Stimulated activated CD4-positive, alpha-beta T cell treated with anti-CD3 and anti-CD28 coated beads, Interleukin-1b, Interleukin-23, amount 100 ng/mL, for 1 hour (primary cell): ENCODE results near the gene EVL.
"Not testable (repeated sequence)": the region's sequence is repeated elsewhere in the genome, so short reads cannot be mapped to it uniquely, and the experiment has no call there.

Source experiments
- DNase-seq, 2 donors: peaks; one replicate each; pipeline ENCODE4 v3.0.0-alpha.2; 2020; ENCODE audit warnings: low read depth in 2 of 2

EVL gene

DNA sequence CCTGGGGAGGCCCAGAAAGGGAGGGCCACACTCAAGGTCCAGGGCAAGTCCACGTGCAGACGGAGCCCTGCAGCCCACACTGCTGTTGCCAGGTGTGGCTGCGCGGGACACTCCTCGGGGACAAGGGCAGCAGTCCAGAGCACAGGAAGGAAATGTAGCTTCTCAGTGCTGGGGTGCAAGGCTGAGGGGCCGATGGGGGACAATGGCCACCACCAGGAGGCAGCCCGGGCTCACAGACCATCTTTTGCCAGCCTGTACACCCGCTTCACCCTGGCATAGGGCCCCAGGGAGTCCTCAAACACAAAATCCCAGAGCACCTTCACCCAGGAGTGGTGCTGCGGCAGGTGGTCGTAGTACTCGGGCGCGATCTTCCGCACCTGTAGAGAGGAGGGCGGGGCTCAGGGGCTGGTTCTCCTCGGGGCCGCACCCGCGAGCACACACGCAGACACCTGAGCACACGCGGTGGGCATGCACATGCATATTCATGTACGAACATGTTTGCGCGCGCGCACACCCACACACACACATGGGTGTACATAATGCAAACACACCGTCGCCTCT is 81.4 kb downstream of the EVL start:
- DNase-seq: no peak

DNA sequence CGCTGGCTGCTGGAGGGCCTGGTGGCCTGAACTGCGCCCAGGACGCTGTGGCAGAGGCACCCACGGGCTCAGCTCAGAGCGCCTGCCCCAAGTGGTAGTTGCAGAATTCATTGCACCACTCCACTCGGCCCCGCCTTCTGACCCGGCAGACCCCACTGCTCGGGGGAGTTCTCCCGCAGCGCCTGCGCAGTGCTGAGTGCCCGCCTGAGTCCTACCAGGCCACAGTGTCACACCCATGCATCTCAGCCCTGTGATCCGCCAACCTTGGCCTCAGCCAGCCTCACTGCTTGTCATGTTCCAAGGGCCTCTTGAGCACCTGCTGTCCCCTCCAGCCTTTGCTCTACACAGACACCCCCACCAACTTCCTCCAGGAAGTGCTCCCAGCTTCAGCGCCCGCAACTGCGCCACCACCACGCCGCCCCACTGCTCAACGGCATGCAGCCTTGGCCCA is 82.0 kb downstream of the EVL start:
- DNase-seq: peak; percentile 17 to 19

DNA sequence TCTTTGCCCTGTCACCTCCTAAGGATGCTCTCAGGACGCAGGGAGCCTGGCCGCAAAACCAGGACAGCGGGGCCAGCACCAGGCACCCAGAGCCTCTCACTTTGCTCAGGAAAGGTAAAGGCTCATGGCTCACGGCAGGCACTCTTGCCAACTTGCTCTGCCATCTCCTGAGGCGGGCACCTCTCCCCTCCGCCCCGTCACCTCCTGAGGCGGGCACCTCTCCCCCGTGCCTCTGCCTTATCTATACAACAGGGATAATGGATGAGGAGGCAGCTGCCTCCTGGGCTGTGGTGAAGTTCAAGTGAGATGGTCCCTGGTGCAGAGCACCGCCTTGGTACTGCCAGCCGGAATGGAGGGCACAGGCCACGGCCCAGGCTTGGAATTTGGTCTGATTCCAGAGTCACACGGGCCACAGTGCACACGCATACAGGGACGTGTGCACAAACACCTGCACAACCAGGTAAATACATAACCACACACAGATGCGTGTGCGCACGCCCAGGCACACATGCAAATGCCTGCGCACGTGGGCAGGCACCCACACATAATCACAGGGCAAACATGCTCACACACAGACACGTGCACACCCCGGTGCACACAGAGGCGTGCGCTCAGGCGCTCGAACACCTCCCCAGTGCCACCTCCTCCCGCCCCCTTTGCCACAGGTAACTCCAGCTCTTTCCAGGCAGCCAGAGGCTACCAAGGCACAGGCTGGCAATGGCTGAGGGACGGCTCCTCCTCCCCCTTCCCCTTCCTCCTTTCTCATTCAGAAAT is 82.7 kb downstream of the EVL start:
- DNase-seq: no peak

DNA sequence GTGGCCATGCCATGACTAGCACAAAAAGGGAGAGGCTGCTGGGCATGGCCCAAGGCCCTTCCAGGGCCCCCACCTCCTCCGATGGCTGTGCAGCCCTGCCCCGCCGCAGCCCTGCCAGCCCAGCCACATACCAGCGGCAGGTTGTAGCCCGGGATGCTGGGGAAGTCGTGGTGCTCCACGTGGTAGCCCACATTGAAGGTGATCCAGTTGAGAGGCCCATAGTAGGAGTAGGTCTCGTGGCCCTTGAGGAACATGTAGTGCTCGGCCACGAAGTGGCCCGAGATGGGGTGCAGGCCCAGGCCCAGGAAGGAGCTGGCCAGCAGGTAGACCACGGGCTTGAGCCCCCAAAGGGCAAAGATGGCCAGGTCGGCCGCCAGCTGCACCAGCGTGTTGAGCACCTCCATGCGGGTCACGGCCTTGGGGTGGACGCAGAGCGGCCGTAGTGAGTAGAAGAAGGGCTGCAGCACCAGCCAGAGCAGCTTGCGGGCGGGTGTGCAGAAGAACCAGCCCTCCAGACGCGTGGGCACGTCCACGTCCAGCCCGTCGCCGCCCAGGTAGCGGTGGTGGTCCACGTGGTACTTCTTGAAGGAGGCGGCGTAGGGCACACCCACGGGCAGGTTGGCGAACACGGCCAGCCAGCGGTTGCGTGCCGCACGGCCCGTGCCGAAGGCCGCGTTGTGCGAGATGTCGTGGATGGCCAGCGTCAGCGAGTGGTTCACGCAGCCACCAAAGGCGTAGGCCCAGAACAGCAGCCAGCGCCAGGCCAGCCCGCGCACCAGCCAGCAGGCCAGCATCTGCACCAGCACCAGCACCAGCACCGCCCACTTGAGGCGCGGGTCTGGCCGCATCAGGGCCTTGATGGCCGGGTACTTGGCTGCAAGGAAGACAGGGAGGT is 83.9 kb downstream of the EVL start:
- no peak for DNase-seq

DNA sequence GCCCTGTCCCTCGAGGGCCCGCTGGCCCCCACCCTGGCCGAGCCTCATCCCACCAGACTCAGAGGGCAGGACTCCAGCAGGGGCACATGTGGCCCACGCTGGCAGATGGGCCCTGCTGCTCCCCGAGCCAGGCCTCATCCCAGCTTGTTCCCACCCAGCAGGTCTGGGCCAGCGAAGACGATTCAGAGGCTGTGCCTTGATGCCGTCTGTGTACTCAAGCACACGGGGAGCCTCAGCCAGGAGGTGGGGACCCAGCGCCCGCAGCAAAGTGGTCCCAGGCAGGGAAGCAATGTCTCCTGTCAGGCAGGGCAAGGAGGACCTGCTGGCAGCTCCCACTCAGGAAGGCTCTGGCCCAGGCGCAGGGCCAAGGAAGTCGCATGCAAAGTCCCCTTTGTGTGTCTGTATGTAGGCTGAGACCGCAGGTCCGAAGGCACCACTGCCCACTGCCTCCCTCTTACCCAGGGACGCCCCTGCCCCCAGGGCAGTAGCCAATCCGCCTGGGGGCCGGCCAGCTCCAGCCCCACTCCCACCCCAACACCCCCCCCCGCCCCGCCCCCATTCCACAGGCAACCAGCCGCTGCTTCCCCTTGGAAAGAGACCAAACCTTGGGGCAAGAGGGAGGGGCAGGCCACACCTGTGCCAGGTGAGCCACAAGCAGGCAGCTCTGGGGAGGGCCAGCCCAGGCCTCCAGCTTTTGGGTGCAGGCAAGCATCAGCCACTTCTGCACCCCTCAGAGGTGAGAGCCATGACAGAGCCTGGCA is 84.8 kb downstream of the EVL start:
- no peak for DNase-seq

DNA sequence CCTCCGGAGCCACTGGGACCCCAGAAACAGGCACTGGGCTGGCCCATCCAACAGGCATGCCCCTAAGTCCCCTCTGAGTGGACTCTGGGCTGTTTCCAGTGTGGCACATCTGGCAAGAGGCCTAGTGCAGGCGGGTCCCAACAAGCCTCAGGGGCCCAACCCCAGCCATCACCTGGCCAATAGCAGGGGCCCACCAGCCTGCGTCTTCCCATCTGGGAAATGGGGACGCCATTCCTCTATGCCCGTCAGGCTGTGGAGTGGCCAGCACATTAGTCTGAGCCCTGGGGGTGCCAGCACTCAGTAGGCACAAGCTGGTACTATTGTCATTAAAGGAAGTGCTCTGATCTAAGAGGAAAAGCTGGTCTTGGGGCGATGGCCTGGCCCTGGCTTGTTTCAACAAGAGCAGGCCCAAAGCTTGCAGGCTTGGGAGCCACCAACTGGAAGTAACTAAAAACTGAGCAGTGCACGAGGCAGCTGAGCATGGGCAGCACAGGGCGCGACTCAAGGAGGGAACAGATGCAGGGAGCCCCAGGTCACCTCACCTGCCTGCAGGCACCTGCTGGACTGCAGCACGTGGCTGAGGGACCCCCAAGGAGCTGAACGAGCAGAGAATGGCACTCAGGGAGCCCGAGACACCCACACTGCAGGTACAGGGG is 85.8 kb downstream of the EVL start:
- no peak for DNase-seq

DNA sequence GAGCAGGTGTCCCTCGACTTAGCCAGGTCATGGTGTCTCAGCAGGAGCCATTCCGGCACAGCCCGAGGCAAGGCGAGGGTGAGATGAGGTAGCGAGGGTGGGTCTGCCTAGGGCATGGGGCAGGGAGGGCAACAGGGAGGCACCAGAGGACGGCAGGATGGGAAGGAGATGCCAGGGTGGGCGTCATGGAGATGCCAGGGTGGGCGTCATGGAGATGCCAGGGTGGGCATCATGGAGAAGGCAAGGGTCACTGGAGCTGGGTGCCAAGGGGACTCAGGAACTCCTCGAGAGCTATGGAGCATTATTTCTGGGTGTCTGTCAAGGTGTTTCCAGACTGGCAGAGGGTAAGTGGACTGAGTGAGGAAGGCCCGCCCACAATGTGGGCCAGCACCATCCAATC is 86.9 kb downstream of the EVL start:
- no peak for DNase-seq

DNA sequence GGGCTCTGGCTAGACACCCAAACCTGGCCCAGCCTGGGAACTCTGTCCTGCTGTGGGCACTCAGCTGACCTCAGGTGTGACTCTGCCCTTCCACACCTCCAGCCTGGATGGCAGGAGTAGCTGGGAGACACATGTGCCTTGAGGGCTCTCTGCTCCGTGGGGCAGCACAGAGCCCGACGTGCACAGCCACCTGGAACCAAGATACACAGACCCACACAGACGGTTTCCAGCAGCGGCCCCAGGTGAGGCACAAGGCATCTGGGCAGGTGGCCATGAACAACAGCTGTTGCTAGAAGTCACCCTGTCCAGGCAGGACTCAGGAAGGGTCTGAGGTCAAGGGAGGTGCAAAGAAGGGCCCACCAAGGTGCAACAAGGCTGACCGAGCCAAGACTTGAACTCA is 88.3 kb downstream of the EVL start:
- DNase-seq: no peak

DNA sequence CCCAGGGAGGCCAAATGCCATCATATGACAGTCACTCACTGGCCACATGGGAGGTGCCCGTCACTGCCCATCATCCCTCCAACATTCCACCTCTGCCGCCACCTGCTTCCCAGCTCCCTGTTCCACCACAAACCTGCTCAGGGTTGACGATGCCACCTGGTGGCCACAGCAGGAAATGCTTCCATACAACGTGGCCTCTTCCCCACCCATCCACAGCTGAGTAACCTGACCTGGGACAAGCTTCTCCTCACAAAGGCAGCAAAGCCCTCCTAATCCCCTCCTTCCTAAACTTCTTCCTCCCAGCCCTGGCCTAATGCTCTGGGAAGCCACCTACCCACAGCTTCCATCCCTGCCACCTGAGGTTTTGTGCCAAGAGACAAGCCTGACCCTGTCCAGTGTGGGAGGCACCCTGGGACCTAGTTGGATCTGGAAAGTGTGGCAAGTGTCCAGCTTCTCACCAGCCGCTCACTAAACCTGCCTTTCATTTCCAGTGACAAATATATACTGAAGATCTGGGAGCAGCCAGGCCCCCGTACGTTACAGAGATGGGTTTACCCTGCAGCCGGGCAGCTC is 89.9 kb downstream of the EVL start:
- DNase-seq: no peak

DNA sequence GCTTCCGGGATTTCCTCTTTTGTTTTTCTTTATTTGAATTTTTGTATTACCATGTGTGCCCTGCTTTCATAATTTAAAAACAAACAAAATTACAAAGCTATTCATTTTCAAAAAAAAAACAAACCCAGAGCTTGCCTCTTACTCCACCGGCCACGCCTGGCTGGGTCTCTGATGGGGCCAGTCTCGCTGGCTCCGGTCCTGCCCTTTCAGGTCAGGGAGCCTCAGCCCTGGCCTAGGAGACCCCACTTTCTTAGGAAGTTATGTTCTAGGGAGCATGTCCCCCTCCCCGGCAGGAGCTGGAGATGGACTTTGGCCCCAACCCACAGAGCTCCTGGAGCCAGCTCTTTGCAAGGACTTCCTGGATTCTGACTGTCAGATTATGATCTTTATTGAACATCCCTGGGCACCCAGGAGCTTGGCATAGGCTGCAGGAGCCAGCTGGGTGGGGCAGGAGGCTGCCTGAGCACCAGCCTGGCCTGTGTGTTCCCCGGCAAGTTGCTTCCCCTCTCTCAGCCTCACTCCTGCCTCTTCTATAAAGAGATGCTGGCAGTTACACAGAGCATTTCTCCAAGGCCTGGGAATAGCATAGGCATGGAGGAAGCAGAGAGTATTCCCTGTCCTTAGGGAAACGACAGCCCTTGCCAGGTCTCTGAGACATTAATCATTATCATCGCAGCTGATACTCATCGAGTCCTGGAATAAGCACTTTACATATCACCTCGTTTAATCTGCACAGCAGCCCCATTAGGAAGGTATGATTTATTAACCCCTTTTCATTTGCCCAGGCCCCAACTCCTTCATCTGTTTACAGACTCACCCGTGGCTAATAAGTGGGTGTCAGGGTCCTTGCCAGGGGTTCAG is 90.8 kb downstream of the EVL start:
- no peak for DNase-seq

DNA sequence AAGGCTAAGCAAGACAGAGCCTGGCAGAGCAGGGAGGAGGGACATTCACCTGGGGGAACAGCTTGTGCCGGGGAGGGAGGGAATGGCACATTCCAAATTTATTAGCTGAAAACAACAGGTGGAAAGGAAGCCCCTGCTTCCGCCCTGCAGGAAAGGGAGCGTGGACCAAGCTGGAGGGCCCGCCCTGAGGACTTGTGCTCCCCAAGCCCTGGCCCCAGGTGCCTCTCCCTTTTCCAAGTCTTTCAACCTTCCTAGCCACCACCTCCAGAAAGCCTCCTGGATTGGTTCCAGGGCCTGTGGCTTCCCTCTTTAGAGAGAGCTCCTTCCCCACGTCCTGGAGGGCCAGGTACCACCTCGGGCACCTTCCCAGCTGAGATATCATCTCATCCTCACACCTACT is 91.6 kb downstream of the EVL start:
- no peak for DNase-seq

DNA sequence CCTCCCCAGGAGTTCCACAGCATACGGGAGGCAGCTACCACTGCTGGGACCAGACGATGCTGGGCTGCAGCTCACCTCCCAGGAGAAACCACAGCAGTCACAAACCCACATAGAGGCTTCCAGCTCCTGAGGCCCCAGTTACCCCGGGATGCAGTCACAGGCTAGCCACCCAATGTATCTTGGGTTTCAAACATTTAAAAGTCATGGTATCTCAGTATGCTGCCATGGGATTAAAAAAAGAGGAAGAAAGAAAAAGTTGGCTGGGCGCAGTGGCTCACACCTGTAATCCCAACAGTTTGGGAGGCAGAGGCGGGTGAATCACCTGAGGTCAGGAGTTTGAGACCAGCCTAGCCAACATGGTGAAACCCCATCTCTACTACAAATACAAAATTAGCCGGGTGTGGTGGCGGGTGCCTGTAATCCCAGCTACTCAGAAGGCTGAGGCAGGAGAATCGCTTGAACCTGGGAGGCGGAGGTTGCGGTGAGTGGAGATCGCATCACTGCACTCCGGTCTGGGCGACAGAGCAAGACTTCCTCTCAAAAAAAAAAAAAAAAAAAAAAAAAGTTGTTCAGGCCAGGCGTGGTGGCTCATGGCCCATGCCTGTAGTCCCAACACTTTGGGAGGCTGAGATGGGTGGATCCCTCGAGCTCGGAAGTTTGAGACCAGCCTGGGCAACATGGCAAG is 92.5 kb downstream of the EVL start:
- not testable (repeated sequence) for DNase-seq

DNA sequence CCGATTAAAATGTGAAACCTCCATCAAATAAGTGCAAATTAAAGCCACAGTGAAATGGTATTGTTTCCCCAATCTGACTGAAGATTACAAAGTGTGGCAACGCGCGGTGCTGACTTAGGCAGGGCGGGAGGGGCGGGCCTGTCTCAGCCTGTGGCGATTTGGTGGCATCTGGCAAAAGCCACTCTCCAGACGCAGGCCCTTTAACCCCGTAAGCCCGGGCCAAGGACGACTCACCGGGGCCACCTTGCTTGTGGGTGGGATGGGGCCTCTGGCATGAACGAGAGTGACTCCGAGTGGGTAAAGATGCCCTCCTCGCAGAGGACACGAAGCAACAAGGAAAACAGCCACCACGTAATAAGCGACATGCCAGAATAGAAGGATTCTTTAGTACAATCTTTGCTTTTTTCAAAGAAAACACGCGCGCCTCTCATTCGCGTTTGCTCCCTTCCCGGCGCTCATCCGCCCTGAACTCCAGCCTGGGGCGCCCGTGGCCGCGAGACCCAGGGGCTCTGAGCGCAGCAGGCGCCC is 93.4 kb downstream of the EVL start:
- DNase-seq: no peak

DNA sequence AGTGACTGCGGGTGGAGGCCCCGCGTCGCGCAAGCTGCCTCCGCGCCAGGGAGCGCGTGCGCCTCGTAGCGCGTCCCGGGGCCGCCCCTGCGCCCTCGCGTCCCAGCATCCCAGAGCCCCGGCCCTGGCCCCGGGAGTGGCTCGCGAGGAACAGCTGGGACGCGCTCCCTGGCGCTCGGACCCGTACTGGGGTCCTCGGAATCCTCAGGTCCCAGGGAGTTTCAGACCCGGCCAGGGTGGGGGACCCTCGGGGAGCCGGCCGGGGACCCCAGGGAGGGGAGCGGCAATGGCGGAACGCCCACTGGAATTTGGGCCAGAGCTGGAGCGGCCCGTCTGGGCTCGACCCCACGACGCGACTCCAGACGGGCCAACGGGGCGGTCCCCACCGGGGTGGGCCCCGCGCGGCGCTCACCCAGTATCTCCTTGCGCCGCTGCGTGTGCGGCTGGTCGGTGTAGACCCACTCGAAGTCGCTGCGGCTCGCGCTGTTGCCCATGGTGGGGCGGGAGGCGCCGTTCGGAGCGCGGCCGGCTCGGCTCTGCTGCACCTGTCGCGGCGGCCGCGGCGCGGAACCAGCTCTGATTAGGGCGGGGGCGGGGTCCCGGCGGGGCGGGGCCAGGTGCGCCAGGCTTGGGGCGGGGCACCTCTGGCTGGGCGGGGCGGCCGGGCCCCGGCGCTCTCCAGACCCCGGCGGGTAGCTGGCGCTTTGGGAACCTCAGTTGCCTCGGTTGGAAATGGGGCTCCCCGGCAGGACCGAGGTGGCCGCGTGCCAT is 94.1 kb downstream of the EVL start, which contains the start of gene DEGS2:
TSS of gene DEGS2 (minus strand) at position 552 of the 771 bp plus-strand sequence. CDS start at position 494, 58 bp downstream.
- peak; percentile 16 to 38 for DNase-seq

DNA sequence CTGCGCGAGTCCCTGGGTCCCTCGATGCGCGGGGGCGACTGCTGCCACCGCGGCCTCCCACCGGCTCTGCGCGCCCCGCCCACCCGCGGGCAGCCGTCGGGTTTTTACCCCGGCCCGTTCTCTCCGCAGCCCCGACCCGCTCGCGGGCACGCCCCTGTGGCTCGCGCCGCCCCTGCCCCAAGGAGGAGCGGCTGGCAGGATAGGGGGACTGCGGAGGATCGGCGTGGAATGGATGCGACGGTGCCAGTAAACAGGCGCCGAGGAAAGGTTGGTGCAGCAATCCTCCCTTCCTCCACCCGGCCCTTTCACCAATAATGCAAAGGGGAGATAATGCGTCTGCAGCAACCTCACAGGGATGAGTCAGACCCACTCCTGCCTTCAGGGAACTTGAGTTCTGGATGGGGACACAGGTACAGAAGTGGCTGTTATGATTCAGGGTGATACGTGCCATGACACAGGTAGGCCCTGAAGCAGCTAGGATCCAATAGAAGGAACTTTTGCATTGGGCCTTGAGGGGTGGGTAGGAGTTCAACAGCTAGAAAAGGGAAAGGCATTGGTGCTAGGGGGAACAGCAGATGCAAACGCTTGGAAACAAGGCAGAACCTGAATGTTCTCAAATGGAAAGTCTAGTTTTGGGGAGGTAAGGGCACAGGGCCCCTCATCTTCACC is 94.8 kb downstream of the EVL start:
- DNase-seq: no peak

DNA sequence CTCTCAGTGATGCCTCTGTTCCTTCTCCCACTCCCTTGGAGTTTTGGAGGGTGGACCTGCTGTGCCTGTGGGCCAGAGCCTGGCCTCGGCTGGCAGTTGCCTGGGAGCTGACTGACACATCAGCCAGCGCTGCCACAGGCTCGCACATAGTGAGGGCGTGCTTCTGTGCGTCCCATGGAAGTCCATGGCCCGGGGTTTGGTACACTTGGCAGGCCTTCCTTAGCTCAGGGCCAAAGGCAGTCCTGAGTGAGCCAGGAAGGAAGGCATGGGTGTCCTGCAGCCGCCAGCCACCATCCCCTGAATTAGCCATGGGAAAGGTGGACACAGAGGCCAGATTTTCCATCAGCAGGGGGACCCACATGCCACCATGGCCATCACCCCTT is 95.3 kb downstream of the EVL start:
- DNase-seq: no peak

DNA sequence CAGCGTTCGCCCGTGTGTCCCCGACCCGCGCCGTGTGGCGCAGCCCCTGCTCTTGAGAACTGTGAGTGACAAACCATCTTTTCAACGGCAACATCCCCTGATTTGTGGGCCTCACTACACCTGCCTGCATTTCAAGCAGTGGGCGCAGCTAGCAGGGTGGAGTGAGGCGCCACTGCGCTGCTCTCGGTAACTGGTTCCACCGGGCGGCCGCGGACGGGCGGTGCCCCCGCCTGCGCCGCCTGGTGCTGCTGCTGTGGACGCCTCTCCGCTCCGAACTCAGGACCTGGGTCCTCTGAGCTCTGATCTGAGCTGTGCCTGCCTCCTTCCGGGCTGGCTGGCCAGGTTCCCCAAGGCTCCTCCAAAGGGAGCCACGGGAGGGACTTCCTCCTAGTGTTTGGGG is 100.2 kb downstream of the EVL start:
- no peak for DNase-seq
